PC-9 (cell line): Measurements from ENCODE around the gene CEP57. TPM values are rescaled to one million over a fixed set of nuclear protein-coding genes. Genes with fewer than 3 reads are reported as not detected.
"Not testable (repeated sequence)": the region's sequence is repeated elsewhere in the genome, so short reads cannot be mapped to it uniquely, and the experiment has no call there.

Source experiments
- BruUV-seq: library from RNA; stranded (reverse); fragments of 400-500 nt; replicated peaks from 2 replicates; lab custom pipeline; 2021; lab: Mats Ljungman, UMichigan
- CTCF ChIA-PET: fragments of 300-600 bp; sonication (Branson Sonifier 250); formaldehyde crosslinking; loops from one replicate; lab custom pipeline; 2022; ENCODE audit warnings: antibody characterized with exemption; lab: Charles Lee
- POLR2A ChIA-PET: fragments of 300-600 bp; sonication (Branson Sonifier 250); formaldehyde crosslinking; loops from one replicate; lab custom pipeline; 2022; ENCODE audit warnings: antibody characterized with exemption; ENCODE audit not compliant: unreplicated experiment; lab: Charles Lee
- DNase-seq, 2 experiments: peaks; one replicate each; pipeline versions ENCODE4 v3.0.0 to v3.0.0-alpha.2; 2015 to 2022; ENCODE audit warnings: mixed read lengths in 1 of 2
- H2AFZ ChIP-seq: fragments of 200-600 bp; sonication (generic); 2 replicates; pipeline ENCODE4 v1.8.1; 2017; ENCODE audit warnings: antibody characterized with exemption
- H3F3A ChIP-seq: fragments of 200-600 bp; sonication (generic); 2 replicates; pipeline ENCODE4 v1.8.1; 2017; ENCODE audit warnings: antibody characterized with exemption, mild to moderate bottlenecking, low read depth; ENCODE audit not compliant: insufficient read depth
- H3K27ac ChIP-seq: fragments of 200-600 bp; sonication (generic); 2 replicates; pipeline ENCODE4 v1.6.1; 2016; ENCODE audit warnings: mixed run types
- H3K27me3 ChIP-seq: fragments of 200-600 bp; sonication (generic); 2 replicates; pipeline ENCODE4 v1.6.1; 2016; ENCODE audit warnings: low read depth, mixed run types; ENCODE audit not compliant: insufficient read depth
- H3K36me3 ChIP-seq: fragments of 200-600 bp; sonication (generic); 2 replicates; pipeline ENCODE4 v1.6.1; 2016; ENCODE audit warnings: low read depth, mixed run types
- H3K4me1 ChIP-seq: fragments of 200-600 bp; sonication (generic); replicated peaks from 2 replicates; pipeline ENCODE4 v1.6.1; 2016; ENCODE audit warnings: mixed run types; ENCODE audit not compliant: insufficient read depth
- H3K4me2 ChIP-seq: fragments of 200-600 bp; sonication (generic); 2 replicates; pipeline ENCODE4 v1.6.1; 2017; ENCODE audit warnings: mixed run types
- H3K4me3 ChIP-seq: fragments of 200-600 bp; sonication (generic); 2 replicates; pipeline ENCODE4 v1.6.1; 2016; ENCODE audit warnings: mixed run types
- H3K79me2 ChIP-seq: fragments of 200-600 bp; sonication (generic); 2 replicates; pipeline ENCODE4 v1.6.1; 2017; ENCODE audit warnings: low read depth, mixed run types
- H3K9me2 ChIP-seq: fragments of 200-600 bp; sonication (generic); 2 replicates; pipeline ENCODE4 v1.8.1; 2017; ENCODE audit warnings: mild to moderate bottlenecking; ENCODE audit not compliant: insufficient read depth
- H3K9me3 ChIP-seq: fragments of 200-600 bp; sonication (generic); 2 replicates; pipeline ENCODE4 v1.8.1; 2016; ENCODE audit warnings: low read depth; ENCODE audit not compliant: insufficient read depth
- H4K20me1 ChIP-seq: fragments of 200-600 bp; sonication (generic); 2 replicates; pipeline ENCODE4 v1.8.1; 2017; ENCODE audit not compliant: insufficient read depth
- EZH2 ChIP-seq: fragments of 200-600 bp; sonication (generic); IDR thresholded peaks from 2 replicates; pipeline ENCODE4 v1.8.0; 2017; ENCODE audit warnings: antibody characterized with exemption, low read depth
- intact Hi-C: fragments of 100-400 bp; cut with micrococcal nuclease; formaldehyde crosslinking; loops from one replicate; pipeline ENCODE4 v1.10.0; 2022; ENCODE audit not compliant: unreplicated experiment
- total RNA-seq: library from RNA; stranded (reverse); gene quantifications from 2 replicates; pipeline ENCODE4 v1.2.3, GENCODE V29; 2021
- TF ChIP-seq, protein P1 (sequence below): fragments of 200-600 bp; sonication (generic); conservative IDR thresholded peaks from 2 replicates; pipeline ENCODE4 v1.6.1; 2017; ENCODE audit warnings: mixed run types, antibody characterized with exemption, mild to moderate bottlenecking, moderate library complexity

CEP57 gene
- total RNA-seq, 1 experiment from 2014 or later, result 64.5 TPM

- ChIA-PET POLR2A (no interaction called here), CTCF (no interaction called here)
- H3F3A ChIP-seq, result no peaks in the 10 kb centered on the region
- H3K9me3 ChIP-seq, result no peaks in the 10 kb centered on the region
- H2AFZ ChIP-seq, result no peak overlapping the region
- H3K4me2 ChIP-seq, result no peak overlapping the region
- no peaks in the 10 kb centered on the region for H3K4me1 ChIP-seq
- intact Hi-C loops, result no loop called here
- no TSS peak for BruUV-seq
- no peak overlapping the region for H3K4me3 ChIP-seq
- no peak overlapping the region for H3K27ac ChIP-seq
- DNase-seq, result no peak
- no peaks in the 10 kb centered on the region for H3K79me2 ChIP-seq
- no peaks in the 10 kb centered on the region for H3K9me2 ChIP-seq
- H3K36me3 ChIP-seq, result peaks cover 27% of the 10 kb centered on the region; the same call in 1 of the 2 replicates
- TF ChIP-seq, protein P1, sequence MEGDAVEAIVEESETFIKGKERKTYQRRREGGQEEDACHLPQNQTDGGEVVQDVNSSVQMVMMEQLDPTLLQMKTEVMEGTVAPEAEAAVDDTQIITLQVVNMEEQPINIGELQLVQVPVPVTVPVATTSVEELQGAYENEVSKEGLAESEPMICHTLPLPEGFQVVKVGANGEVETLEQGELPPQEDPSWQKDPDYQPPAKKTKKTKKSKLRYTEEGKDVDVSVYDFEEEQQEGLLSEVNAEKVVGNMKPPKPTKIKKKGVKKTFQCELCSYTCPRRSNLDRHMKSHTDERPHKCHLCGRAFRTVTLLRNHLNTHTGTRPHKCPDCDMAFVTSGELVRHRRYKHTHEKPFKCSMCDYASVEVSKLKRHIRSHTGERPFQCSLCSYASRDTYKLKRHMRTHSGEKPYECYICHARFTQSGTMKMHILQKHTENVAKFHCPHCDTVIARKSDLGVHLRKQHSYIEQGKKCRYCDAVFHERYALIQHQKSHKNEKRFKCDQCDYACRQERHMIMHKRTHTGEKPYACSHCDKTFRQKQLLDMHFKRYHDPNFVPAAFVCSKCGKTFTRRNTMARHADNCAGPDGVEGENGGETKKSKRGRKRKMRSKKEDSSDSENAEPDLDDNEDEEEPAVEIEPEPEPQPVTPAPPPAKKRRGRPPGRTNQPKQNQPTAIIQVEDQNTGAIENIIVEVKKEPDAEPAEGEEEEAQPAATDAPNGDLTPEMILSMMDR, result no peak
- no peak for TF ChIP-seq EZH2
- no peaks in the 10 kb centered on the region for H3K27me3 ChIP-seq
- H4K20me1 ChIP-seq, result no peaks in the 10 kb centered on the region
Observed at GRCh38 chr11:95805869-95806268, 15.6 kb downstream of the CEP57 start.

- H3K27me3 ChIP-seq, H3K9me3 ChIP-seq, H3K79me2 ChIP-seq, POLR2A ChIA-PET, CTCF ChIA-PET, BruUV-seq, DNase-seq, H3K9me2 ChIP-seq, H2AFZ ChIP-seq, intact Hi-C loops, H3K4me1 ChIP-seq, H3F3A ChIP-seq, H3K27ac ChIP-seq, H3K4me3 ChIP-seq, H3K4me2 ChIP-seq, H4K20me1 ChIP-seq: not testable (repeated sequence)
- peaks cover 21% of the 10 kb centered on the region; the same call in 1 of the 2 replicates for H3K36me3 ChIP-seq
Observed at GRCh38 chr11:95806464-95806863, 16.2 kb downstream of the CEP57 start.

GRCh38 chr11:95811052-95811451 is 20.8 kb downstream of the CEP57 start:
- intact Hi-C loops, DNase-seq, H3K4me1 ChIP-seq, H3K9me3 ChIP-seq, BruUV-seq, H3F3A ChIP-seq, H4K20me1 ChIP-seq, H2AFZ ChIP-seq, H3K4me3 ChIP-seq, H3K27me3 ChIP-seq, CTCF ChIA-PET, H3K4me2 ChIP-seq, H3K79me2 ChIP-seq, H3K27ac ChIP-seq, H3K9me2 ChIP-seq, POLR2A ChIA-PET: not testable (repeated sequence)
- peaks cover 11% of the 10 kb centered on the region; the same call in 1 of the 2 replicates for H3K36me3 ChIP-seq

DNA sequence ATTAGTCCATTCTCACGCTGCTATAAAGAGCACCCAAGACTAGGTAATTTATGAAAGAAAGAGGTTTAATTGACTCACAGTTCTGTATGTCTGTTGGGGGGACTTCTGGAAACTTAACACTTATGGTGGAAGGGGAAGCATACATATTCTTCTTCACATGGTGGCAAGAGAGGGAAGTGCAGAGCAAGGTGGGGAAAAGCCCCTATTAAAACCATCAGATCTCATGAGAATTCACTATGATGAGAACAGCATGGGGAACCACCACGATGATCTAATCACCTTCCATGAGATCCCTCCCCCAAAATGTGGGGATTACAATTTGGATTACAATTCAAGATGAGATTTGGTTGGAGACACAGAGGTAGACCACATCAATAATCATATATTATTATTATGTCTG is 25.7 kb downstream of the CEP57 start:
- CTCF ChIA-PET, result no interaction called here
- H3K36me3 ChIP-seq, result peaks cover 11% of the 10 kb centered on the region; the same call in 1 of the 2 replicates

More for the DNA sequence above, 25.7 kb downstream of the CEP57 start:
- Histone ChIP-seq H3K9me3 (no peaks in the 10 kb centered on the region), H3K27me3 (no peaks in the 10 kb centered on the region), H3K27ac (no peak overlapping the region), H2AFZ (no peak overlapping the region), H3K9me2 (no peaks in the 10 kb centered on the region), H3K79me2 (no peaks in the 10 kb centered on the region), H3K4me1 (no peaks in the 10 kb centered on the region), H3F3A (no peaks in the 10 kb centered on the region), H3K4me3 (no peak overlapping the region), H4K20me1 (no peaks in the 10 kb centered on the region; the same call in 1 of the 2 replicates), H3K4me2 (no peak overlapping the region)
- intact Hi-C loops, result no loop called here
- no peak for TF ChIP-seq EZH2
- TF ChIP-seq, protein P1, result no peak
- POLR2A ChIA-PET, result no interaction called here
- BruUV-seq, result no TSS peak
- no peak for DNase-seq
